ENCODE measurements around the gene PLCB4.

GRCh38 chr20:9389346-9389745 lies 320.5 kb downstream of the PLCB4 start:
- TF ChIP-seq POLR2AphosphoS5 (IDR thresholded peaks at IDR 0.05; ENCODE audit: low read depth): no peak
- no peak for TF ChIP-seq REST (IDR thresholded peaks at IDR 0.05; ENCODE audit: unreplicated experiment)
- no peak for TF ChIP-seq CTCF (conservative IDR thresholded peaks at IDR 0.05; ENCODE audit: low read depth in 2 of 2)

All from GM23338 (cell line).